NCI-H510A treated with DMSO at 0.1 percent for 48 hours (cell line): Measurements from ENCODE around the gene ZBED4.
A peak's percentile ranks its signal among the peaks of the same experiment; 100 is the strongest.

ENCODE experiments used
- DNase-seq: peaks from one replicate; lab custom pipeline; 2025; lab: John Stamatoyannopoulos, UW

Gene ZBED4

DNA sequence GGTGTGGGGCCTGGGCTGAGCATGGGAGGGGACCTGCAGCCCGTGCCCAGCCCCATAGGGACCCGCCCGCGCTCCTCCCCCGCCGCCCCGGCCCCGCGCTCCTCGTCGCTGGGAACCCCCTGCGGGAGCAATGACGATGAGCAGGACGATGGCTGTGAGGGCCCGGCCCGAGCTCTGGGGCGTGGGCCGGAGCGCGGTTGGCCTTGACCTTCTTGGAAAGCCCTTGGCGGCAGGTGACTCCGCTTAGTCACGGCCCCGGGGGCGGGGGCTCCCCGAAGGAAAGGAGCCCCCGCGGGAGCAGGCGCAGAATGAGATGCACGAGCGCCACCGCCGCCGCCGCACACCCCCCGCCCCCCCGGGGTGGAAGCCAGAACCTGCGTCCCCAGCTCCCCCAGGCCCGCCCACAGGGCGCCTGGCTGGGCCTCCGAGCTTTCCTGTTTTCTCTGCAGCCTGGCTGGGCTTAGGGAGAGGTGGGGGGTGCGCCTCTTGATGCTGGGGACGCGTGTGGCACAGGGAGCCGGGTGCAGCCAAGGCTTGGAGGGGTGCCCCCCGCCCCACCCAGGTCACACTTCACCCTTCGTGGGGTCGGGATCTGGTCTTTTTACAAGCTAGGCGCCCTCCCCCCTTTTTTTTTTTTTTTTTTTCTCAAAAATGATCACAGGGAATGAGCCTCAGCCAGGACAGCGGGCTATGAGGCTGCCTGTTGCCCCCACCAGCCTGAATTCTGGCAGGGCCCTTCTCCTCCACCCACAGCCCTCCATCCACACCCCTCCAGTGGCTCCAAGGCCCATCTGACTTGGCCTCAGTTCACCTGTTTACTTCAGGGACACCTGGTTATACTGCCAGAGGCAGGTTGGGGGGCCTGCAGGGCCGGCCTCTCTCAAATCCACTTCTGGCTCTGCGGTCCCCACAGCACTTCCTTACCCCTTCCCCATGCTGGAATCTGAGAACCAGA lies 82.7 kb downstream of the ZBED4 start:
- DNase-seq, result peak; percentile 66

DNA sequence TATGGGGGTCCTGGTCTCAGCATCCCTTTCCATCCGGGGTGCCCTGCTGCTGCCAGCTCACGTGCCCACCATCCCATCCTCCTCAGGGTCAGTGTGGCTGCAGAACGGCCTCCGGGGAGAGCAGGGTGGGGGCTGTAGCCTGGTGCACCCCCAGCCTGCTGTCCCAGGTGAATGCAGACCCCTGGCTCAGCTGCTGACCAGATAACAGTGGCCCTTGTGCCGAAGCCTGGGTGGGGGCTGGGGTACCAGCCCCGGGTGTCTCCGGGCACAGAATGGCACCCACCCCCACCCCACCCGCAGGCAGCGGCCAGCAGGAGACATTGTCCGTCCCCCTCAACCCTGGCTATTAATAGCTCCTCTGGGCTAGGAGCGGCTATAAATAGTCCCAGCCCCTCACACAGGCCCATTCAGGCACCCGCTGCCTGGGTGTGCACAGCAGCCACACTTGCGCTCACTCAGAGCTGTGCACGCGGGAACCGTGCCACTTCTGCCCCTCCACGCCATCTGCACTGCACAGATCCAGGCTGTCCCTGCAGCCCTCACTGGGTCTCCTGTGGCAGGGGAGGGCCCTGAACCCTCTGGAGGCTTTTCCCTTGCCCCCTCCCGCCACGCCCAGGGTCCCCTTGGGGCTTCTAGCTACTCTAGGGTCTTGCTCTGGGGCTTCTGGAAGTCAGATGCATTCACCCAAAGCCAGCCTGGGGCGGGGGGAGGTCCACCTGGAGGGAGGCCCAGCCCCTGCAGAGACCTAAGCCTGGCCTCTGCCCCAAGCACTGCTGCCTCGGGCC lies 83.5 kb downstream of the ZBED4 start:
- DNase-seq, result no peak

DNA sequence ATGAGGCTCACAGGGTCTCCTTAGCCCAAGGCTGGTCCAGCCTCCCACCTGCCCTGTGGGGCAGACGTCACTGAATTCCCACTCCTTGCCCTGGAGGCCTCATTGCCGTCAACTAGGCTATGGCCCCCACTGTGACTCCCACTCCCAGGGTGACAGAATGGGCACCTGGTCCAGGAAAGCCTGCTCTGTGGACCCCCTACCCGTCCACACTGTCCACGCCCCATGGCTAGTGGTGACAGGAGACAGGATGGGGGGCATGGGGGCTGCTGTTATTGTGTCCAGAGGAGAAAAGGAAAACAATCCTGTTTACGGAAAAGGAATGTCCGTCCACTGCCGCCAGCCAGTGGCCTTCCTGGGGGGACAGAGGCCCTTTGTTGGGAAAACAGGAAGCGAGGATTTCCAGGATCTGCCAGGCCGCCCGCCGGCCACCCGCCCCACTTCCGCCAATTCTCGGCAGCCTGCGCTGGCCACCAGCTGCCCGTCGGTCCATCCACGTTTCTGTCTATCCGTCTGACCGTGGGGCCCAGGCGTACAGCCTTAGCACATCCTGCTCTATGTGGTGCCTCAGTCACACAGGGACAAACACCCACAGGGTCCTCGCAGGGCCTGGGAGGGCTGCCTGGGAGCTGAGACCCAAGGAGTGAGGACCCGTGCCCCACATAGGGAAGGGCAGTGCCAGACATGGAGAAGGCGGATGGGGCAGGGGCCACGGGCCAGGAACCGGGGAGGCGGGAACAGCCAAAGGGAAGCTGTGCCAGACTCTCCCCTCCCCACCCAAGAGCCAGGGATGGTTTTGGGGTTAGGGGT lies 84.3 kb downstream of the ZBED4 start:
- DNase-seq, result no peak

DNA sequence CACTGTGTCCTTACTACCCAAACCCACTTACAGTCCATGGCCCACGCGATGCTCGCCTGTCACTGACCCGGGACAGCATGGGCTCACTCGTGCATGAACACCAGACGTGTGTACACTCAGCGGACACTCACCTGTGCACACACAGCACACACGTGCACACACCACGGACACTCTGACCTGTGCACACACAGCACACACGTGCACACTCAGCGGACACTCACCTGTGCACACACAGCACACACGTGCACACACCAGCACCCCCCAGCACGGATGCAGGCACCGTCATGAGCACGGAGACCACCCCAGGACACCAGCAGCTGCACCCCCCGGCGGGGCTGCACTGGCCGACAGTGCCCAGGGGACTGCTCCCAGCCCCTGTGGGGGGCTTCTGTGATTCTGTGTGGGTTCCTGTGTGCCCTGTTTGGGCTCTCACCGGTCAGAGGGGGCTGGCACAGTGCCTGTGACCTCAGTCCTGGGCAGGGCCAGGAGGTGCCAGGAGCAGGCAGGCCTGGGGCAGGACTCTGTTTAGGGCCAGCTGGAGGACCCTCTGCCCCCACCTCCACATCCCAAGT lies 85.0 kb downstream of the ZBED4 start:
- no peak for DNase-seq
